Measurements from ENCODE around the gene HMSD.

Gene HMSD

GRCh38 chr18:63997041-63997440, 47.9 kb downstream of the HMSD start:
- DNase-seq, result no peak

GRCh38 chr18:63997606-63998005, 48.5 kb downstream of the HMSD start:
- no peak for DNase-seq

DNA sequence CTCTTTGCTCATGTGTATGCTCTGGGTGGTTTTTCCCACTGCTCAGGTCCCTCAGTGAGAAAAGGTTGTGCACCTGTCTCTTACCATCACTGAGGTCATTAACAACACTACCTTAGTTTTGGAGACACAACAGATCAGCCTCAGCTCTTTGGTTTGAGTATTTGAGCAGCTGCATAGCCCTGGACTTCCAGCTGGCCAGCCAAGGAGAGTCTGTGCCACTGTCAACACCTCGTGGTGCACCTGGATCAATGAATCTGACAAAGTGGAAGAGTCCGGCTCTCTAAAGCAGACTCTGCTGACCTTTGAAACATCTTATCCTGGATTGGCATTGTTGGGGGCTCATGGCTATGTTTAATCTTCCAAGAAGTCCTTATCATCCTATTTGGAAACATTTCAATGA, 50.8 kb downstream of the HMSD start:
- DNase-seq, result no peak

GRCh38 chr18:64002581-64002980, 53.5 kb downstream of the HMSD start:
- no peak for DNase-seq

GRCh38 chr18:64009305-64009704, 60.2 kb downstream of the HMSD start:
- no peak for DNase-seq

Data from activated CD8-positive, alpha-beta memory T cell treated with anti-CD3 and anti-CD28 coated beads, Interleukin-2, amount 50 U/mL, for 48 hours (primary cell).